ENCODE data around the gene SHISA8. TPM values are rescaled to one million over a fixed set of nuclear protein-coding genes. Genes with fewer than 3 reads are reported as not detected.
A peak's percentile ranks its signal among the peaks of the same experiment; 100 is the strongest.

The SHISA8 gene
- total and polyA plus RNA-seq, 10 of the 15 experiments (the other 5 are each of a cell fraction or from before 2014, with no cell fraction given), result 0.06 to 10.1 (median 0.25) TPM

- peaks cover 15% of the 10 kb centered on the region for H3K79me2 ChIP-seq (ENCODE audit: control insufficient read depth, insufficient read depth, low read length)
- POLR2A ChIA-PET, result interaction anchor here (1.2 to 15.3 kb wide), 5 partner anchors 8 to 55 kb away, joined by 3 to 599 read pairs (median 5); partner anchors contain the start of gene TNFRSF13C
- FAIRE-seq (peak; percentile 49), ATAC-seq (no peak), DNase-seq (ENCODE audit: low read depth, low spot score) (no peak)
- no peak overlapping the region for H2AFZ ChIP-seq (ENCODE audit: control insufficient read depth, low read depth, low read length)
- H3K36me3 ChIP-seq (ENCODE audit: control insufficient read depth in 2 of 2, insufficient read depth in 2 of 2, low read length in 1 of 2), result 0 out of 4 replicates have a peak, but pooled peaks cover 0 to 1% of the 10 kb centered on the region in 2 experiments
- intact Hi-C loops (cut with micrococcal nuclease; ENCODE audit: unreplicated experiment), result no loop called here
- CTCF ChIA-PET, result interaction anchor here (0.6 to 2.2 kb wide), 6 partner anchors 10 to 171 kb away, joined by 3 to 8 read pairs (median 4); no protein-coding TSS in a partner anchor
- H4K20me1 ChIP-seq (ENCODE audit: control insufficient read depth, insufficient read depth), result no peaks in the 10 kb centered on the region
- 55% methylated on average over 23 of the region's 23 CpGs for WGBS (ENCODE audit: insufficient coverage, insufficient replicate concordance, low lambda C conversion rate, missing lambda C conversion rate)
- RAD21 ChIA-PET (ENCODE audit: unreplicated experiment), result interaction anchor here (1.1 to 1.2 kb wide), 2 partner anchors 18 to 220 kb away, joined by 5 read pairs; no protein-coding TSS in a partner anchor
- H3K27ac ChIP-seq (ENCODE audit: control insufficient read depth, insufficient read depth), result peak overlapping the region; percentile 86
- peaks cover 64% of the 10 kb centered on the region for H3K4me1 ChIP-seq (ENCODE audit: control insufficient read depth, insufficient read depth, low read length)
- H3K27me3 ChIP-seq (replicated peaks in 1 of 2; ENCODE audit: control insufficient read depth in 2 of 2, insufficient read depth in 2 of 2, low read length in 1 of 2), result peaks cover 2 to 3% of the 10 kb centered on the region in 2 experiments; a peak in 3 of 4 replicates
- H3K4me3 ChIP-seq, result peak overlapping the region; percentile 66; the same call in 1 of the 2 replicates
- SMC1A ChIA-PET (ENCODE audit: uncharacterized antibody, unreplicated experiment), result interaction anchor here (1.4 to 15.4 kb wide), 5 partner anchors 20 to 85 kb away, joined by 3 to 321 read pairs (median 5); partner anchors contain the start of gene SREBF2
- no peak overlapping the region for H3K9ac ChIP-seq (ENCODE audit: control insufficient read depth, insufficient read depth, low read length)
- H3K4me2 ChIP-seq (ENCODE audit: control insufficient read depth, insufficient read depth), result peak overlapping the region; percentile 97
- no TSS peak for BruUV-seq (replicated peaks)
- in situ Hi-C loops (cut with MboI), result no loop called here
- H3K9me3 ChIP-seq (replicated peaks; ENCODE audit: control insufficient read depth, insufficient read depth, low read length), result no peaks in the 10 kb centered on the region
- TF ChIP-seq TCF7 (IDR thresholded peaks at IDR 0.05; ENCODE audit: borderline replicate concordance) (no peak), IKZF1 (conservative IDR thresholded peaks at IDR 0.05) (peak; percentile 16; the same call in 1 of the 2 replicates), DPF2 (IDR thresholded peaks at IDR 0.05) (0 out of 2 replicates have a peak, but pooled peaks have one; percentile 15), ZNF687 (IDR thresholded peaks at IDR 0.05) (peak; percentile 40; the same call in 1 of the 2 replicates), RELB (IDR thresholded peaks at IDR 0.05; ENCODE audit: low read depth) (no peak), USF1 (IDR thresholded peaks at IDR 0.05; ENCODE audit: borderline replicate concordance, extremely low read length, insufficient read depth, low read depth, low read length) (peak; percentile 12), MEF2A (IDR thresholded peaks at IDR 0.05; ENCODE audit: insufficient read depth, low read depth, low read length) (no peak), BHLHE40 (IDR thresholded peaks at IDR 0.05; ENCODE audit: borderline replicate concordance in 1 of 2, low read depth in 2 of 2, low read length in 1 of 2) (0 out of 4 replicates have a peak, but pooled peaks of 1 of the 2 experiments have one; percentile 35), SMAD1 (IDR thresholded peaks at IDR 0.05; ENCODE audit: low read depth, partially characterized antibody) (peak; percentile 80), RAD21 (IDR thresholded peaks at IDR 0.05; ENCODE audit: insufficient read depth, low read depth, low read length) (no peak), ZNF274 (IDR thresholded peaks at IDR 0.05; ENCODE audit: insufficient read depth, insufficient read length) (no peak), HDGF (IDR thresholded peaks at IDR 0.05) (0 out of 2 replicates have a peak, but pooled peaks have one; percentile 14), POLR2AphosphoS5 (IDR thresholded peaks at IDR 0.05; ENCODE audit: low read length) (peak; percentile 53; the same call in 1 of the 2 replicates), POLR2A (IDR thresholded peaks at IDR 0.05; ENCODE audit: low read depth, low read length) (peak; percentile 86), PAX5 (IDR thresholded peaks at IDR 0.05; ENCODE audit: borderline replicate concordance, low read depth, low read length) (peak; percentile 48; the same call in 1 of the 2 replicates), POU2F2 (IDR thresholded peaks at IDR 0.05; ENCODE audit: borderline replicate concordance, low read depth, low read length) (peak; percentile 16; the same call in 1 of the 3 replicates)
Observed at GRCh38 chr22:41917903-41918791, 3.3 kb upstream of the SHISA8 start.
